GM12865 (cell line): ENCODE results near the gene ARHGAP20.

ENCODE experiments used
- DNase-seq: peaks from one replicate; pipeline ENCODE4 v3.0.0; 2010; ENCODE audit warnings: low read depth
- H3K4me3 ChIP-seq: 2 replicates; pipeline ENCODE4 v1.5.1; 2011; ENCODE audit warnings: mild to moderate bottlenecking, low read depth, low read length, control low read depth
- TF ChIP-seq, protein P1 (sequence below): IDR thresholded peaks from 2 replicates; pipeline ENCODE4 v1.5.1; 2011; ENCODE audit warnings: low read length, control low read depth, low read depth, inconsistent platforms; ENCODE audit not compliant: insufficient read depth; ENCODE audit errors: missing control alignments

Gene ARHGAP20

DNA sequence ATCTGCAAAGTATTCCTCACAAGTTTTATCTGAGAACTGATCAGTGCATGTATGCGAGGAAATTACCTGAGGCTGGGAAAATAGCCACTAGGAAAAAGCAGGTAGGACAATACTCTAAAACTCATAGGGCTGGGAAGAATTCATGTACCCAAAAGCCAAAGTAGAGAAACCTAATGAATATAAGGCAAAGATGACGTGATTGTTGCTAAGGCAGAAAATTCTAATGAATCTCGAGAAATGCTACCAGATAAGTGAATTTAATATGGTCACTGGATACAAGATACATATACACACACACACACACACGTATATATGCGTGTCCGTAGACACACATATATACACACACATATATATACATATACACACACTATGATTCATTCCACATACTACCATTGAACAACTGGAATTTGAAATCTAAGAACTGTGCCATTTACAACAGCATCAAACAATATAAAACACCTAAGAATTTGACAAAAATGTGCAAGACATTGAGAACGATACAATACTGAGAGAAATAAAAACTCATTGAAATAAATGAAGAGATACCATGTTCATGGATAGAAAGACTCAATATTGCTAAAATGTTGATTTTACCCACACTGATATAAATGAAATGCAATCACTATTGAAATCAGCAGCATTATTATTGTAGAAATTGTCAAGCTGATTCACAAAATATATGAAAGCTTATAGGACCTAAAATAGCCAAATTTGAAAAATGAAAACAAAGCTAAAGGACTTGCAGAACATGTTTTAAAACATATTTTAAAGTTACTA, 46.4 kb downstream of the ARHGAP20 start:
- no peak for DNase-seq
- TF ChIP-seq, protein P1, sequence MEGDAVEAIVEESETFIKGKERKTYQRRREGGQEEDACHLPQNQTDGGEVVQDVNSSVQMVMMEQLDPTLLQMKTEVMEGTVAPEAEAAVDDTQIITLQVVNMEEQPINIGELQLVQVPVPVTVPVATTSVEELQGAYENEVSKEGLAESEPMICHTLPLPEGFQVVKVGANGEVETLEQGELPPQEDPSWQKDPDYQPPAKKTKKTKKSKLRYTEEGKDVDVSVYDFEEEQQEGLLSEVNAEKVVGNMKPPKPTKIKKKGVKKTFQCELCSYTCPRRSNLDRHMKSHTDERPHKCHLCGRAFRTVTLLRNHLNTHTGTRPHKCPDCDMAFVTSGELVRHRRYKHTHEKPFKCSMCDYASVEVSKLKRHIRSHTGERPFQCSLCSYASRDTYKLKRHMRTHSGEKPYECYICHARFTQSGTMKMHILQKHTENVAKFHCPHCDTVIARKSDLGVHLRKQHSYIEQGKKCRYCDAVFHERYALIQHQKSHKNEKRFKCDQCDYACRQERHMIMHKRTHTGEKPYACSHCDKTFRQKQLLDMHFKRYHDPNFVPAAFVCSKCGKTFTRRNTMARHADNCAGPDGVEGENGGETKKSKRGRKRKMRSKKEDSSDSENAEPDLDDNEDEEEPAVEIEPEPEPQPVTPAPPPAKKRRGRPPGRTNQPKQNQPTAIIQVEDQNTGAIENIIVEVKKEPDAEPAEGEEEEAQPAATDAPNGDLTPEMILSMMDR, result no peak
- no peak overlapping the region for H3K4me3 ChIP-seq

DNA sequence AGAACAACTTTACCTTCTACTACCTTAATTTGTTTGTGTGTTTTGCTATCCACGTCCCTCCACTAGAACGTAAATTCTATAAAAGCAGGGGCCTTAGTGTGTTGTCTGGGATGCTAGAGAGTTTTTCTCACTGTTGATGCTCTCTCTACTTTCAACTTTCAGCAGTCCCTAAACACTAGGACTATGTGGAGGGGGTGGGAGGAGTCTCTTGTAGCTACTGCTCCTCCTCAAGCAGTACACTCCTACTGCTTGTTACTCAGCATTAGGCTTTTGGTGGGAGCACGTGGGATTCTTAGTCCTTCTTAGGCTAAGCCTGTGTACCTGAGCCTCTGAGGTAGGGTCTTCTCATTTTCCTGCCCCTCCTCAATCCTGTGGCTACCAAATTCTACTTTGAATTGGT, 56.3 kb downstream of the ARHGAP20 start:
- H3K4me3 ChIP-seq, result no peak overlapping the region
- DNase-seq, result no peak
- TF ChIP-seq, protein P1, result no peak

DNA sequence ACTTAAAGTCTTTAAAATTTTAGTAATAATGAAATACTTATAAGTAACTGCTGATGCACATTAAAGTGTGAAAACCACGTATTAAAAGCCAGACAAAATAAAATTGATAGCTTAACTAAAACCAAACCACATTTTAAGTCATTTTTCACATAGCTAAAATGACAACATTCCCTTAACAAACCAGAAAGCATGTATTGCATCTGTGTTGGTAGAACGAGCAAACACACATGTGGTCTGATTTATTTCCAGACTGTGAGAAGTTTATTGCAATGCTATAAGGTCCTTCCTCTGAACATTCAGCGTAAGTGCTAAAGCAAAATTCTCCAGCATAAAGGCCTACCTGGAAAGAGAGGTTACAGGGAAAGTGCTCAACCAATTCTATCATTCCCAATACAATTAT, 57.8 kb downstream of the ARHGAP20 start:
- no peak overlapping the region for H3K4me3 ChIP-seq
- TF ChIP-seq, protein P1, result no peak
- no peak for DNase-seq

DNA sequence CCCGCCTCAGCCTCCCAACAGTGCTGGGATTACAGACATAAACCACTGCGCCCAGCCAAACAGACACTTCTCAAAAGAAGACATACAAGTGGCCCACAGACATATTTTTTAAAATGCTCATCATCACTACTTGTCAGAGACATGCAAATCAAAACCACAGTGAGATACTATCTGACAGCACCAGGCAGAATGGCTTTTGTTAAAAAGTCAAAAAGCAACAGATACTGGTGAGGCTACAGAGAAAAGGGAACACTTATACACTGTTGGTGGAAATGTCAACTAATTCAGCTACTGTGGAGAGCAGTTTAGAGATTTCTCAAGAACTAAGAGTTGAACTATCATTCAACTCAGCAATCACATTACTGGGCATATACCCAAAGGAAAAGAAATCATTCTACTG, 67.0 kb downstream of the ARHGAP20 start:
- H3K4me3 ChIP-seq, result no peak overlapping the region
- TF ChIP-seq, protein P1, result no peak
- peak; percentile 2 for DNase-seq

DNA sequence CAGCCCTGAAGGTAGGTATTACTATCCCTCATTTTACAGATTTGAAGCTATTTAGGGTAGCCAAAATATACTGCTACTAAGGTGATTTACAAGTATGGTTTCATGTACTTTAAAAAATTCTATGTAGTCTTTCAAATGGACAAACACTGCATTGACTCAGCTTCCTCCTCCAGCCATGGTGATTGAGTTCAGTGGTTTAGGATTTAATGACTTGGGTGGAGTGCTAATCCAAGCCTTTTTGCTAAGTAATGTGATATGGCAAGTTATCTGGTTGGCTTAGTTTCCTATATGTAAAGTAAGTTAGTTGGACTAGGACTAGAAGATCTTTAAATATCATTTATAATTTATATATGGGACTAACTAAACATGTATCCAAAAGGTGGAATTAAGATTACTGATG, 77.9 kb downstream of the ARHGAP20 start:
- no peak overlapping the region for H3K4me3 ChIP-seq
- DNase-seq, result no peak
- TF ChIP-seq, protein P1, result no peak

DNA sequence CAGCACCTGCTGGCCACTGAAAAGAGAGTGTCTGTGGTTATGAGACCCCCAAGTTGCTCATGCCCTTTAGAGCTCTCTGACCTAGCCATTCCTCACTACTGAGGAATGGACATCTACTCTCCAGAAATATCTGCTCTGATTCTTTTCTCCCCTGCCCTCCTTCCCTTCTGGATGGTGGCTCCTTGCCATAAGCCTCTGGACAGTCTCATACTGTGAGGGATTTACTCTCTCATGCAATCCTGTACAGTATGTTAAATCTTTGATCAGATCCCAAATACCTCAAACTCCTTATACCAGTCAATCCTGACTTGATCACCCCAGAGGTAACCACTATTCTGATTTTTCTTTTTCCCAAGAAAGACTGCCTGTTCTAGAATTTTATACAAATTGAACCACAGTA, 80.7 kb downstream of the ARHGAP20 start:
- H3K4me3 ChIP-seq, result no peak overlapping the region
- DNase-seq, result no peak
- TF ChIP-seq, protein P1, result no peak

DNA sequence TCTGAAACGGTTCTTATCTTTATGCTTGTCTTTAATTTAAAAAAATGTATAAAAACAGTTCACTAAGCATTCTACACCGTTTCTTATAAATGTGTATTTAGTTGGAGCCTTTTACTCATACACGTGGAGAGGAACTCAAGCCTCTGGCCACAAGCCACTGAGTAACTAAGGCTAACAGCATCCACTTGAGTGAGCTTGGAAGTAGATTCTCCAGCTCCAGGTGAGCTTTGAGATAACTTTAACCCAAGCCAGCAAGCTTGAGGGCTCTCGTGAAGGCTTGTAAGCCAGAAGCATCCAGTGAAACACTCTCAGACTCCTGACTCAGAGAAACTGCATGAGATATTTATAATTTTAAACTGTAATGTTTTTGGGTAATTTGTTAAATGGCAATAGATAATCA, 82.6 kb downstream of the ARHGAP20 start:
- no peak overlapping the region for H3K4me3 ChIP-seq
- no peak for DNase-seq
- TF ChIP-seq, protein P1, result no peak
